ENCODE data around the gene CYYR1. TPM values are rescaled to one million over a fixed set of nuclear protein-coding genes. Genes with fewer than 3 reads are reported as not detected.

CYYR1 gene
- total RNA-seq, 1 experiment from 2014 or later: not detected

DNA sequence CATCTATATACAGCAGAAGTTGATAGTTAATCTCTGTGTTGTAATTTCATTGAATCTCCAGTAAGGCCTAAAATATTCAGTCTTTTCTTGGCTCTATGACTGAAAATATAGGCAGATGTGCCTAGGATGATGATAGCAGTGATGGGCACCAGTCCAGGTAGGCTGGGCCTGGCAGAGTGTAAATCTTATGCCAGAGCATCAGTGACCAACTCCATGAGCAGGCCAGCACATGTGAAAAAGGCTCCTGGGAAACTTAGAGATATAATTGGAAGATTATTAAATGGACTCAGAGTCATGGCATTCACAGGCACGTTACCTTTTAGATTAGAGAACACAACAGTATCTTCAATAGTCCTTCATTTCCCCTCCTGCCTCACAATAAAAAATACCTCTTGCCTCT, 20.7 kb upstream of the CYYR1 start:
- no peaks in the 10 kb centered on the region for H3K27me3 ChIP-seq (ENCODE audit: control insufficient read depth, insufficient read depth, low read length)
- ChIA-PET POLR2A (no interaction called here), CTCF (no interaction called here)
- intact Hi-C loops (cut with micrococcal nuclease; ENCODE audit: unreplicated experiment) (no loop called here), in situ Hi-C loops (cut with HindIII; ENCODE audit: low pct_unique_long_range_greater_than_20kb, low sequenced_read_pairs) (no loop called here)
- ATAC-seq: no peak
- H3K36me3 ChIP-seq (ENCODE audit: control insufficient read depth, insufficient read depth, low read length): no peaks in the 10 kb centered on the region
- H3K27ac ChIP-seq (ENCODE audit: low read length): no peak overlapping the region
- no peaks in the 10 kb centered on the region for H3K9me3 ChIP-seq (ENCODE audit: control insufficient read depth, insufficient read depth, low read depth, low read length)
- TF ChIP-seq, protein P1, sequence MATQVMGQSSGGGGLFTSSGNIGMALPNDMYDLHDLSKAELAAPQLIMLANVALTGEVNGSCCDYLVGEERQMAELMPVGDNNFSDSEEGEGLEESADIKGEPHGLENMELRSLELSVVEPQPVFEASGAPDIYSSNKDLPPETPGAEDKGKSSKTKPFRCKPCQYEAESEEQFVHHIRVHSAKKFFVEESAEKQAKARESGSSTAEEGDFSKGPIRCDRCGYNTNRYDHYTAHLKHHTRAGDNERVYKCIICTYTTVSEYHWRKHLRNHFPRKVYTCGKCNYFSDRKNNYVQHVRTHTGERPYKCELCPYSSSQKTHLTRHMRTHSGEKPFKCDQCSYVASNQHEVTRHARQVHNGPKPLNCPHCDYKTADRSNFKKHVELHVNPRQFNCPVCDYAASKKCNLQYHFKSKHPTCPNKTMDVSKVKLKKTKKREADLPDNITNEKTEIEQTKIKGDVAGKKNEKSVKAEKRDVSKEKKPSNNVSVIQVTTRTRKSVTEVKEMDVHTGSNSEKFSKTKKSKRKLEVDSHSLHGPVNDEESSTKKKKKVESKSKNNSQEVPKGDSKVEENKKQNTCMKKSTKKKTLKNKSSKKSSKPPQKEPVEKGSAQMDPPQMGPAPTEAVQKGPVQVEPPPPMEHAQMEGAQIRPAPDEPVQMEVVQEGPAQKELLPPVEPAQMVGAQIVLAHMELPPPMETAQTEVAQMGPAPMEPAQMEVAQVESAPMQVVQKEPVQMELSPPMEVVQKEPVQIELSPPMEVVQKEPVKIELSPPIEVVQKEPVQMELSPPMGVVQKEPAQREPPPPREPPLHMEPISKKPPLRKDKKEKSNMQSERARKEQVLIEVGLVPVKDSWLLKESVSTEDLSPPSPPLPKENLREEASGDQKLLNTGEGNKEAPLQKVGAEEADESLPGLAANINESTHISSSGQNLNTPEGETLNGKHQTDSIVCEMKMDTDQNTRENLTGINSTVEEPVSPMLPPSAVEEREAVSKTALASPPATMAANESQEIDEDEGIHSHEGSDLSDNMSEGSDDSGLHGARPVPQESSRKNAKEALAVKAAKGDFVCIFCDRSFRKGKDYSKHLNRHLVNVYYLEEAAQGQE (IDR thresholded peaks at IDR 0.05; ENCODE audit: insufficient read depth in 1 of 2, low read depth in 2 of 2, low read length in 1 of 2): no peak
- TF ChIP-seq TCF7L2 (IDR thresholded peaks at IDR 0.05; ENCODE audit: low read depth, low read length): no peak
- TF ChIP-seq, protein P2, sequence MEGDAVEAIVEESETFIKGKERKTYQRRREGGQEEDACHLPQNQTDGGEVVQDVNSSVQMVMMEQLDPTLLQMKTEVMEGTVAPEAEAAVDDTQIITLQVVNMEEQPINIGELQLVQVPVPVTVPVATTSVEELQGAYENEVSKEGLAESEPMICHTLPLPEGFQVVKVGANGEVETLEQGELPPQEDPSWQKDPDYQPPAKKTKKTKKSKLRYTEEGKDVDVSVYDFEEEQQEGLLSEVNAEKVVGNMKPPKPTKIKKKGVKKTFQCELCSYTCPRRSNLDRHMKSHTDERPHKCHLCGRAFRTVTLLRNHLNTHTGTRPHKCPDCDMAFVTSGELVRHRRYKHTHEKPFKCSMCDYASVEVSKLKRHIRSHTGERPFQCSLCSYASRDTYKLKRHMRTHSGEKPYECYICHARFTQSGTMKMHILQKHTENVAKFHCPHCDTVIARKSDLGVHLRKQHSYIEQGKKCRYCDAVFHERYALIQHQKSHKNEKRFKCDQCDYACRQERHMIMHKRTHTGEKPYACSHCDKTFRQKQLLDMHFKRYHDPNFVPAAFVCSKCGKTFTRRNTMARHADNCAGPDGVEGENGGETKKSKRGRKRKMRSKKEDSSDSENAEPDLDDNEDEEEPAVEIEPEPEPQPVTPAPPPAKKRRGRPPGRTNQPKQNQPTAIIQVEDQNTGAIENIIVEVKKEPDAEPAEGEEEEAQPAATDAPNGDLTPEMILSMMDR (IDR thresholded peaks at IDR 0.05): no peak
- TF ChIP-seq SIN3A (IDR thresholded peaks at IDR 0.05; ENCODE audit: borderline replicate concordance, insufficient read depth, low read depth, low read length): no peak
- TF ChIP-seq POLR2AphosphoS5 (IDR thresholded peaks at IDR 0.05; ENCODE audit: low read depth, low read length): no peak
- no peak for DNase-seq (ENCODE audit: low read depth, low spot score)
- BruUV-seq (replicated peaks): no TSS peak
- no peak overlapping the region for H3K4me3 ChIP-seq (ENCODE audit: low read depth in 2 of 2, low read length in 2 of 2)
- no peaks in the 10 kb centered on the region for H3K4me1 ChIP-seq (ENCODE audit: control insufficient read depth, insufficient read depth, low read length)

DNA sequence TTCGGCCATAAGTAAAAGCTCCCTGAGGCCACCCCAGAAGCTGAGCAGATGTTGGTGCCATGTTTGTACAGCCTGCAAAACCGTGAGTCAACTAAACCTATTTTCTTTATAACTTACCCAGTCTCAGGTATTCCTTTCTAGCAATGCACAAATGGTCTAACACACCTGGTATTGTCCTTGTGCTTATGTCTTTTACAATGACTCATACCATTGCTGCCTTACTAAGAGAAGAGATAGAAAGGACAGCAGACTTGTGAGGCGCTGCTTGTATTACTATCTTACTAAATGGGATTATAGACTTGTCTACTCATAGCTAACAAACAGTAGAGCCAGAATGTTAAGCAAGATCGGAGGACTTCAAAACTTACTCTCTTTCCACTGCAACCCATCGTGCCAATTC, 18.5 kb upstream of the CYYR1 start:
- in situ Hi-C loops (cut with HindIII; ENCODE audit: low pct_unique_long_range_greater_than_20kb, low sequenced_read_pairs) (no loop called here), intact Hi-C loops (cut with micrococcal nuclease; ENCODE audit: unreplicated experiment) (no loop called here)
- Histone ChIP-seq H3K27me3 (ENCODE audit: control insufficient read depth, insufficient read depth, low read length) (no peaks in the 10 kb centered on the region), H3K27ac (ENCODE audit: low read length) (no peak overlapping the region), H3K9me3 (ENCODE audit: control insufficient read depth, insufficient read depth, low read depth, low read length) (no peaks in the 10 kb centered on the region), H3K36me3 (ENCODE audit: control insufficient read depth, insufficient read depth, low read length) (no peaks in the 10 kb centered on the region), H3K4me3 (ENCODE audit: low read depth in 2 of 2, low read length in 2 of 2) (no peak overlapping the region), H3K4me1 (ENCODE audit: control insufficient read depth, insufficient read depth, low read length) (no peaks in the 10 kb centered on the region)
- no TSS peak for BruUV-seq (replicated peaks)
- ChIA-PET POLR2A (no interaction called here), CTCF (no interaction called here)
- ATAC-seq (no peak), DNase-seq (ENCODE audit: low read depth, low spot score) (no peak)
- TF ChIP-seq, protein P1 (IDR thresholded peaks at IDR 0.05; ENCODE audit: insufficient read depth in 1 of 2, low read depth in 2 of 2, low read length in 1 of 2): no peak
- no peak for TF ChIP-seq POLR2AphosphoS5 (IDR thresholded peaks at IDR 0.05; ENCODE audit: low read depth, low read length)
- no peak for TF ChIP-seq SIN3A (IDR thresholded peaks at IDR 0.05; ENCODE audit: borderline replicate concordance, insufficient read depth, low read depth, low read length)
- TF ChIP-seq, protein P2 (IDR thresholded peaks at IDR 0.05): no peak
- TF ChIP-seq TCF7L2 (IDR thresholded peaks at IDR 0.05; ENCODE audit: low read depth, low read length): no peak
